GM12878 (cell line): ENCODE data around the gene PLEKHG4B.

Experiments used
- ATF2 ChIP-seq: IDR thresholded peaks from 2 replicates; pipeline ENCODE4 v1.6.1; 2012; ENCODE audit warnings: low read length, inconsistent platforms
- CTCF ChIP-seq, 3 experiments: IDR thresholded peaks in 2 of 3; conservative IDR thresholded peaks in 1 of 3; 2 replicates each; pipeline ENCODE4 v1.5.1; 2011; ENCODE audit warnings: low read depth in 3 of 3, low read length in 3 of 3, mild to moderate bottlenecking in 3 of 3, control low read depth in 2 of 3, moderate library complexity in 2 of 3, inconsistent platforms in 1 of 3, mixed read lengths in 1 of 3; ENCODE audit not compliant: control insufficient read depth in 2 of 3, insufficient read depth in 1 of 3; ENCODE audit errors: extremely low read depth in 1 of 3
- GABPA ChIP-seq: IDR thresholded peaks from 2 replicates; pipeline ENCODE4 v1.6.1; 2014; ENCODE audit warnings: antibody characterized with exemption, low read depth, mild to moderate bottlenecking, inconsistent platforms
- POLR2A ChIP-seq: IDR thresholded peaks from 2 replicates; pipeline ENCODE4 v1.6.1; 2011; ENCODE audit warnings: low read depth, mild to moderate bottlenecking, low read length
- POLR2AphosphoS5 ChIP-seq: IDR thresholded peaks from 2 replicates; pipeline ENCODE4 v1.6.1; 2011; ENCODE audit warnings: mild to moderate bottlenecking, low read length, inconsistent platforms
- POU2F2 ChIP-seq: IDR thresholded peaks from 3 replicates; pipeline ENCODE4 v1.6.1; 2011; ENCODE audit warnings: low read depth, mild to moderate bottlenecking, low read length, borderline replicate concordance
- USF2 ChIP-seq: IDR thresholded peaks from 2 replicates; pipeline ENCODE4 v1.6.1; 2011; ENCODE audit warnings: low read depth, low read length, improper control_type of control experiment, borderline replicate concordance
- TF ChIP-seq, protein P1 (sequence below): fragments of 450-650 bp; IDR thresholded peaks from 2 replicates; pipeline ENCODE4 v1.6.1; 2016; ENCODE audit warnings: mild to moderate bottlenecking

- TF ChIP-seq CTCF (IDR thresholded peaks at IDR 0.05 in 2 of 3, conservative IDR thresholded peaks at IDR 0.05 in 1 of 3; ENCODE audit: control insufficient read depth in 2 of 3, extremely low read depth in 1 of 3, insufficient read depth in 1 of 3, low read depth in 3 of 3, low read length in 3 of 3) = no peak
- no peak; the same call in 1 of the 2 replicates for TF ChIP-seq POLR2A
- no peak for TF ChIP-seq GABPA
- TF ChIP-seq, protein P1, sequence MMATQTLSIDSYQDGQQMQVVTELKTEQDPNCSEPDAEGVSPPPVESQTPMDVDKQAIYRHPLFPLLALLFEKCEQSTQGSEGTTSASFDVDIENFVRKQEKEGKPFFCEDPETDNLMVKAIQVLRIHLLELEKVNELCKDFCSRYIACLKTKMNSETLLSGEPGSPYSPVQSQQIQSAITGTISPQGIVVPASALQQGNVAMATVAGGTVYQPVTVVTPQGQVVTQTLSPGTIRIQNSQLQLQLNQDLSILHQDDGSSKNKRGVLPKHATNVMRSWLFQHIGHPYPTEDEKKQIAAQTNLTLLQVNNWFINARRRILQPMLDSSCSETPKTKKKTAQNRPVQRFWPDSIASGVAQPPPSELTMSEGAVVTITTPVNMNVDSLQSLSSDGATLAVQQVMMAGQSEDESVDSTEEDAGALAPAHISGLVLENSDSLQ = no peak
- no peak for TF ChIP-seq USF2
- no peak for TF ChIP-seq ATF2
- TF ChIP-seq POU2F2 = no peak
- no peak for TF ChIP-seq POLR2AphosphoS5
Measured at GRCh38 chr5:191036-191948, 99.3 kb downstream of the PLEKHG4B start, which contains the start of gene LRRC14B.
